ENCODE measurements around the gene ARNT2. TPM values are rescaled to one million over a fixed set of nuclear protein-coding genes. Genes with fewer than 3 reads are reported as not detected.

Gene ARNT2
- total RNA-seq, 1 donor = 20.7 TPM

DNA sequence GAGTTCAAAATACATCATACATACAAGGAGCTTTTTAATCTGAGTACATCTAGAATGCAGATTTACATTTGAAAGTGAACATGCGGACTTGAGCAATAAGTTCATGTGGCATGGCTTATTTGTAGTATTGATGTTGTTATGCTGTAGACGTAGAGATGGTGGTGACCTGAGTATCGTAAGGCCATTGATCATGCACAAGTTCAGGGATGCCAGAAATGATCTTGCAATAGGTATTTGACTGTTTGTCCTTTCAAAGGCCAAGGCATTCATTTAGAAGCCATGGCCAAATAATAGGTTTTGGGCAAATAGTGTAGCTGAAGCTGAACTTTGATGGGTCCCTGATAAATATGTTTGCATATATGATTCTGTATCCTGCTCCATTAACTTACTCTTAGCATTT, 35.0 kb downstream of the ARNT2 start:
- TF ChIP-seq, protein P1, sequence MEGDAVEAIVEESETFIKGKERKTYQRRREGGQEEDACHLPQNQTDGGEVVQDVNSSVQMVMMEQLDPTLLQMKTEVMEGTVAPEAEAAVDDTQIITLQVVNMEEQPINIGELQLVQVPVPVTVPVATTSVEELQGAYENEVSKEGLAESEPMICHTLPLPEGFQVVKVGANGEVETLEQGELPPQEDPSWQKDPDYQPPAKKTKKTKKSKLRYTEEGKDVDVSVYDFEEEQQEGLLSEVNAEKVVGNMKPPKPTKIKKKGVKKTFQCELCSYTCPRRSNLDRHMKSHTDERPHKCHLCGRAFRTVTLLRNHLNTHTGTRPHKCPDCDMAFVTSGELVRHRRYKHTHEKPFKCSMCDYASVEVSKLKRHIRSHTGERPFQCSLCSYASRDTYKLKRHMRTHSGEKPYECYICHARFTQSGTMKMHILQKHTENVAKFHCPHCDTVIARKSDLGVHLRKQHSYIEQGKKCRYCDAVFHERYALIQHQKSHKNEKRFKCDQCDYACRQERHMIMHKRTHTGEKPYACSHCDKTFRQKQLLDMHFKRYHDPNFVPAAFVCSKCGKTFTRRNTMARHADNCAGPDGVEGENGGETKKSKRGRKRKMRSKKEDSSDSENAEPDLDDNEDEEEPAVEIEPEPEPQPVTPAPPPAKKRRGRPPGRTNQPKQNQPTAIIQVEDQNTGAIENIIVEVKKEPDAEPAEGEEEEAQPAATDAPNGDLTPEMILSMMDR (IDR thresholded peaks at IDR 0.05; ENCODE audit: insufficient read depth, low read depth, low read length) = no peak
- H3K4me3 ChIP-seq (ENCODE audit: low read depth, low read length) = no peak overlapping the region
- DNase-seq (ENCODE audit: low read depth) = no peak

DNA sequence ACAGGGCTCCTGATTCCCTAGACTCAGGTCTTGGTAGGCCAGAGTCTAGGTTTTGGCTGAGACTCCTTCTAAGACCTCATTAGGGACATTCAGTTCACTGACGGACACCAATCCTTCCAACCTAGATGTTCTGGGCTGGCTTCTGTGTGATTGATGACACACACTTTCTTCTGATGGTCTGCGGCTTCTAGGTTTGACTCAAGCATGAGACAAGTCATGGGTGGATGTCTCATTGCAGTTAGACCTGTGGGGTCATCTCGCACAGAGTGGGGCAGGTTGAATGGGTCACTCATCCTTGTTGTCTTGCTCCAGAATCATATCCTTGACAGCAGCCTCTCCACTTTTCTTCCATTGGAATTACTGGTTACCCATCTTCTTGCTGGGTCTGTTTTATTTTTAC, 35.8 kb downstream of the ARNT2 start:
- TF ChIP-seq, protein P1 (IDR thresholded peaks at IDR 0.05; ENCODE audit: insufficient read depth, low read depth, low read length) = no peak
- H3K4me3 ChIP-seq (ENCODE audit: low read depth, low read length) = no peak overlapping the region
- no peak for DNase-seq (ENCODE audit: low read depth)

DNA sequence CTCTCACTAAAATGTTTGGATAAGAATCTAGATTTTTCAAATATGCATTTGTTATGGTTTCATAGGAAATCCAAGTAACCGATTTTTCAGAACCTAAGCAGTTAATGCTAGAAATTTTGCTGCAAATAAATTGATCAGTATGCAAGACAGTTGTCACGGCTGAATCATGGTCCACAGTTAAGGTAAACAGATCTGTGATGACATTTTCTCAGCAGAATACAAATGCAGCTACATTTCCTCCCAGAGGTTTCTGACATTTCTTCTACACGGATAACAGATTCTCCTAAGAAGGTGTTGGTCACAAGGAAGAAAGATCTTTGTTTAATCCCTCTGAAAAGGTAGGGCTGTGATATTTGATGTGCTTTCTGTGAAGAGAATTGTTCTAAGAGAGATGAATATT, 36.9 kb downstream of the ARNT2 start:
- TF ChIP-seq, protein P1 (IDR thresholded peaks at IDR 0.05; ENCODE audit: insufficient read depth, low read depth, low read length) = no peak

DNA sequence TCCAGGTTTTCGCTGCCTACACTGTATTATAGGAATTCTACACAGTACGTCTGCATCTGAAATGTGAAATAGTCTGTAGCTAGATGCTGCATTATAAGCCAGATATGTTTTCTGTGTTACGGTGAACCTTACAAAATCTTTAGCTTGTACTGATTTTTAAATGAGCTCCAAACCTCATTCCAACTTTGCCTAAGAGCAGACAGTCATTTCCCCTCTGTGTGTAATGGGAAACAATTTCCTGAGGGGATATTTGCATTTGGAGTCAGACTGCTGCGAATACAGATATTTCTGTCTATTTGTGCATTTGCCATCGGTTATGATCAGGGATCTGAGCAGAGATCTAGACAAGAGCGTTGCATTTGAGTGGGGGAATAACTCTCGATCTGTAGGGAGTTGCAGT, 37.5 kb downstream of the ARNT2 start:
- H3K4me3 ChIP-seq (ENCODE audit: low read depth, low read length) = no peak overlapping the region
- DNase-seq (ENCODE audit: low read depth) = no peak
- TF ChIP-seq, protein P1 (IDR thresholded peaks at IDR 0.05; ENCODE audit: insufficient read depth, low read depth, low read length) = no peak

More for the DNA sequence above, 36.9 kb downstream of the ARNT2 start:
- DNase-seq (ENCODE audit: low read depth) = no peak
- H3K4me3 ChIP-seq (ENCODE audit: low read depth, low read length) = no peak overlapping the region

DNA sequence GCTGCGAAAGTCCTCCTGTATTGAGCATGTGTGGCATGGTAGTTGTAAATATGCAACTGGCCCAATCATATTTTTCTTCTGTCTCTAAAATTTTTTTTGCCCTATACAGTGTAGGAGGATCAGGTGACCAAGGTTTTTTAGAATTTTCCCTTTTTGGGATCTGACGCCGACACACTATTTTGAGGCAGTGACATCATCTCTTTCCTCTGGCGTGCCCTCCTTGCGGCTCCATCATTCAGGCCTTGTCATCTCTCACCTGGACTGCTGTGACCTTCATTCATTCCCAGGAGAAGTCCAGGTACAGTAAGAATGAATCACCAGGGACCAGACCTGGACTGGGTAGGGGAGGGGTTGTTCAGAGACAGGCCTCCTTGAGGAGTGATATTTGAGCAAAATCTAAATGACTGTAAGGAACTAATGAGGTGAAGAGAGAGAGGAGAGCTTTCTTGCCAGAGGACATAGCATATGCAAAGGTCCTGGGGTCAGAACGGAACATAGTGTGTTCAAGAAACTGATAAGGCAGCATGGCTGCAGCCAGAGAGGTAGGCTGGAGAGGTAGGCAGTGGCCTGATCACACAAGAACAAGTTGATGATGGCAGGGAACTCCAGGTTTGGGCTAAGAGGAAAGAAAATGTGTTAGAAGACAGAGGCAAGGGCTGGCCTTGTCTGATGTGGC, 38.7 kb downstream of the ARNT2 start:
- DNase-seq (ENCODE audit: low read depth) = no peak
- no peak overlapping the region for H3K4me3 ChIP-seq (ENCODE audit: low read depth, low read length)
- TF ChIP-seq, protein P1 (IDR thresholded peaks at IDR 0.05; ENCODE audit: insufficient read depth, low read depth, low read length) = no peak

DNA sequence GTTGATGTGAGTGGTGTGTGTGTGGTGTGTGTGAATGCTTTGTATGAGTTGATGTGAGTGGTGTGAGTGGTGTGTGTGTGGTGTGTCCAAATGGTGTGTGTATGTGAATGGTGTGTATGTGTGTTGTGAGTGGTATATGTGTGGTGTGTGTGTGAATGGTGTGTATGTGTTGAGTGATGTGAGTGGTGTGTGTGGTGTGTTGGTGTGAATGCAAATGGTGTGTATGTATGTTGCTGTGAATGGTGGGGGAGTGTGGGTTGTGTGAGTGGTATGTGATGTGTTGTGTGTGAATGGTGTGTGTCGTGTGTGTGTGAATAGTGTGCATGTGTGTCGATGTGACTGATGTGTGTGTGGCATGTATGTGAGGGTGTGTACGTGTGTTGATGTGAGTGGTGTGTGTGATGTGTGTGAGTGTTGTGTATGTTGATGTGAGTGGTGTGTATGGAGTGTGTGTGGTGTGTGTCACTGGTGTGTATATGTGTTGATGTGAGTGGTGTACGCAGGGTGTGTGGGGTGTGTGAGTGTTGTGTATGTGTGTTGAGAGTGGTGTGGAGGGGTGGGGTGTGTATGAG, 40.6 kb downstream of the ARNT2 start:
- TF ChIP-seq, protein P1 (IDR thresholded peaks at IDR 0.05; ENCODE audit: insufficient read depth, low read depth, low read length) = no peak
- no peak for DNase-seq (ENCODE audit: low read depth)
- no peak overlapping the region for H3K4me3 ChIP-seq (ENCODE audit: low read depth, low read length)
